ES-I3 (cell line): ENCODE data around the gene GRIN2A.
"Not testable (repeated sequence)": the region's sequence is repeated elsewhere in the genome, so short reads cannot be mapped to it uniquely, and the experiment has no call there.

Source experiments
- H3K36me3 ChIP-seq: 2 replicates; pipeline ENCODE4 v1.6.1; 2013; ENCODE audit warnings: mild to moderate bottlenecking, low read length, control low read depth, moderate library complexity; ENCODE audit not compliant: insufficient read depth
- H3K4me1 ChIP-seq: 2 replicates; pipeline ENCODE4 v1.6.1; 2013; ENCODE audit warnings: mild to moderate bottlenecking, control low read depth, low read length; ENCODE audit not compliant: insufficient read depth
- H3K9ac ChIP-seq: 2 replicates; pipeline ENCODE4 v1.6.1; 2013; ENCODE audit warnings: low read depth, mild to moderate bottlenecking, low read length, moderate library complexity
- H3K9me3 ChIP-seq: 2 replicates; pipeline ENCODE4 v1.6.1; 2013; ENCODE audit warnings: mild to moderate bottlenecking, low read length, moderate library complexity; ENCODE audit not compliant: control insufficient read depth, insufficient read depth

The GRIN2A gene

DNA sequence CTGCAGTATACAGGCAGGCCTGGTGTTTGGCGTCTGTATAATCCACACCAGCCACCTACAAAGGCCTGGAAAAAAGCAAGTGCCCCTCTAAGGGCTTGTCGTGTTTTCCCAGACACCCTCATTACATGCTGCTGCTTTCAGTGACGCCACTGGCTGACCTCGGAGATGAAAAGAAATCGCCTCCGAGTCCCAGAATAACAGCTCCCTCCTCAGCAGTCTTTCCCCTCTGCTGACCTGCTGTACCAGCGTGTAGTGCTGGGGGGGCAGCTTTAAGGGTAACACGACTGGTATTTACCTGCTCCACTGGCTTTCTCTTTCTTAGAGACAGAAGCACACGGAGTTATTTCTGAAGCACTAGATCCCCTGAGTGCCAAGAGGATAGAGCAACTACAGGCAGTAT, 296.8 kb downstream of the GRIN2A start:
- Histone ChIP-seq H3K36me3 (no peaks in the 10 kb centered on the region), H3K9me3 (no peaks in the 10 kb centered on the region), H3K9ac (no peak overlapping the region), H3K4me1 (peaks cover 5% of the 10 kb centered on the region; the same call in 1 of the 2 replicates)

DNA sequence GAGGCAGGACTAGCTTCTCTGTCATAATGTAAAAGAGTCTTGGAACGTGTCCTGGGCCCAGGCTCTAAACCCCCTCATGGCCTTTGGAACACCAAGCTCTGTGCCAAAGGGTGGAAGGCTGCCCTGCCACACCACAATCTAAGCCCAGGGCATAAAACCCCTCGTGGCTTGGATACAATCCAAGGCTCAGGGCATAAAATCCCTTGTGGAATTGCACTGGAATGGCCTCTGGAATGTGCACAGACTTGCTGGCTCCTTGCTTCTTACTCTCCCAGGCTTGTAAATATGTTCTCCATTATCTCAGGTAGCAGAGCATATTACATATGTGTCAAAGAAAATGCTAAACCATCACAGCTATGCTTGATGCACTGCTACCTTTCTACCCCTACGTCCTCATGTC, 306.2 kb downstream of the GRIN2A start:
- H3K9me3 ChIP-seq, H3K4me1 ChIP-seq, H3K36me3 ChIP-seq, H3K9ac ChIP-seq: not testable (repeated sequence)

DNA sequence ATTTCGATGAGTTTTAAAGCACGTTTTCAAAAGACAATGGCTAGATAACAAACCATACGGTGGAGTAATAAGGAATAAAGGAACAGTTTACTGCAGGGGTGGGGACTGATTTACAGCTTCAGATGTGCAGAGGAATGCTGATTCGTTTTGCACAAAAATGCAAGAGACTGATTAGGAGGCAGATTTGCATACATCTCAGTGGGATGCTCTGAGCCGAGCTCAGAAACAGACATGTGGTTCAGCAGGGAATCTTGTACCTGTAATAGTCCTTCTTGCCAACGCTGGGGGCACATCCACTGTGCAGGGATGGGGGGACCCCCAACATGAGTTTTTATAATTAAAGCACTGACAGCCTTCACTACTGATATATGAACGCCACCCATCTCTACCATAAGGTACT, 308.0 kb downstream of the GRIN2A start:
- Histone ChIP-seq H3K9ac (no peak overlapping the region), H3K4me1 (peaks cover 6% of the 10 kb centered on the region; the same call in 1 of the 2 replicates), H3K9me3 (no peaks in the 10 kb centered on the region), H3K36me3 (no peaks in the 10 kb centered on the region)

DNA sequence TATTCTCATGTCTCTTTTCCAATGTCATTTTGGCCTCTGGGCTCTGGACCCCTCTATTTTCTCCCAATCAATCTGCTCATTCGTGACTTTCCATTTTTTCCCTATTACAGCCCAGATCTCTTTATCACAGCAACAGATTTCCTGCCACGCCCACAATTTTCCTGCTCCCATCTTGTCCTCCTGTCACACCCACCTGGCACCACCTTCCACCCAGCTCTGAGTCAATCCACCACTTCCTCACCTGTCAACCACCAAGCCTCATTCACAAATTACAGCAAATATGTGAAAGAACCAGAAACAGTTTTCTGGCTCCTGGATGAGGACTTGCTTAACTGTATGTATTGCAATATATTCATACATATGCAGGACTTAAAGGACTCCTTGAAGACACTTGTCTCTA, 311.3 kb downstream of the GRIN2A start:
- Histone ChIP-seq H3K9me3 (no peaks in the 10 kb centered on the region), H3K9ac (no peak overlapping the region), H3K4me1 (peaks cover 6% of the 10 kb centered on the region; the same call in 1 of the 2 replicates), H3K36me3 (no peaks in the 10 kb centered on the region)

DNA sequence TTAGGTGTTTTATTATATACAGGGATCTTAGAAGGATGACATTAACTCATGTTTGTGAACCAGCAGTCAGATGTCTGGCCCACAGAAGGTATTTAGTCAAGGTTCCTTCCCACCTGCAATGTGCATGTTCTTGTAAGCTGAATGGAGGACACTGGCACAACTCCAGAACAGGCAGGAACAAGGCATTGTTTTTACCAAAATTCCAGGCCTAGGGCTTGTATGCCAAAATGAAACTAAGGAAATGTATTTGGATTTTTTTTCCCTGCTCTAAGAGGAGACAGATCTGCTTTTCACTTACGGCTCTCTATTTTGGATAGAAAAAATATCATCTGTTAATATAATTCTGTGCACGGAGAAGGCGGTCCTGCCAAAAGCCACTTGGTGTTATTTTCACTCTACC, 312.5 kb downstream of the GRIN2A start:
- peaks cover 6% of the 10 kb centered on the region; the same call in 1 of the 2 replicates for H3K4me1 ChIP-seq
- no peaks in the 10 kb centered on the region for H3K36me3 ChIP-seq
- H3K9me3 ChIP-seq: no peaks in the 10 kb centered on the region
- no peak overlapping the region for H3K9ac ChIP-seq

DNA sequence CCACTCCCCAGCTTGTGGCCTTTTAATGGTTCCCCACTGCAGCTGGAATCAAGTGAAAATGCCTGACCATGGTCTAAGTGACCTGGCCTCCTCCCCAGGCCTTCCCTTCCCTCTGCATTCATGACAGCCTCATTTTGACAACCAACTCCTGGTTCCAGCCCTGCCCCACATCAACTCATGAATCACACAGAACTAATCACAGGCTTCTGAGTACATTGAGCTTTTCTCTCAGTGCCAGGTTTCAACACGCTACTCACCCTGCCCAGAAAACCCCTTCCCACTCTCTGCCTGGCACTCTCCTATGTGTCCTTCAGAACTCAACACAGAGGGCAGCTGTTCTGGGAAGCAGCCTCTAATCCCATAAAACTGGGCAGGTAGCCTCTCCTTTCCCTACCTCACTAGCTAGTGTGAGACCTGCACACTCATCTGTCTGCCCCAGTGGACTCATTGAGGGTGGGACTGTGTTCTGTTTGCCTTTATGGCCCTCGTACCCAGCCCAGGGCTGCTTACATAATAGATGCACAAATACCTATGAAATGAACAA, 313.6 kb downstream of the GRIN2A start:
- H3K4me1 ChIP-seq: no peaks in the 10 kb centered on the region; the same call in 1 of the 2 replicates
- H3K36me3 ChIP-seq: no peaks in the 10 kb centered on the region
- no peak overlapping the region for H3K9ac ChIP-seq
- H3K9me3 ChIP-seq: no peaks in the 10 kb centered on the region

DNA sequence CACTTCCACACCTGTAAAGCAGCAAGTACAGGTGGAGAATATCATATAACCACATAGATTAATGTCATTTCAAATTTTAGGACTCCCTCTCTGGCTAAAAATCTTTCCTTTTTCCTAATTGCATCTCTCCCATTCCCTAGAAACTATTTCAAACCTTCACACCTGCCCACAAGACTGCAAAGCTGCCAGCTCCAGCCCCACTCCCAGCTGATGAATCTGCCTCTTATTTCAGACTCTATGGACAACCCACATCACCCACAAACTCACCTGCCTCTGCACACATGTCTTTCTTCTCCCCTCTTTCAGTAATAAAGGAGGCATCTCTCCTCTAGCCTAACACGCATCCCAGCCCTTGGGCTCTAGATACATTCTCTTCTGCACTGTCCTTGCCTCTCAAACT, 315.1 kb downstream of the GRIN2A start:
- no peaks in the 10 kb centered on the region for H3K4me1 ChIP-seq
- no peak overlapping the region for H3K9ac ChIP-seq
- H3K9me3 ChIP-seq: no peaks in the 10 kb centered on the region
- H3K36me3 ChIP-seq: no peaks in the 10 kb centered on the region

DNA sequence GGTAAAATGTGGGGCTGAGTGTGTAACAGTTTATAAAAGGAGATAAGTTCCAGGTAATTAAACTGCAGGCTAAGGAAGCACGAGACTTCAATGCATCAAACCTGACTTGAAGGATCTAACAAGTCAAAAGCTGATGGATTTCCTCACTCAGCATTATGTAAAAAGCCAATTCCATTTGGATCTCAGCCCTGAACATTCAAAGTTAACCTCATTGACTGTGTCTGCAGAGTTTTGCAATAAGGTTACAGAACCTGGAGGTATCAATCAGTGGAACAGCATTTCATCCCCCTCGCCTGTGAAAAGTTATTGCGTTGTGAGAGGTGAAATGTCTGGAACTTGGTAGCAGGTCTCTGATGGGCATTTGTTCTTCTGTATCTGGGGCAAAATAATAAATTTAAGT, 317.8 kb downstream of the GRIN2A start:
- Histone ChIP-seq H3K36me3 (no peaks in the 10 kb centered on the region), H3K9ac (no peak overlapping the region), H3K9me3 (no peaks in the 10 kb centered on the region), H3K4me1 (no peaks in the 10 kb centered on the region)

DNA sequence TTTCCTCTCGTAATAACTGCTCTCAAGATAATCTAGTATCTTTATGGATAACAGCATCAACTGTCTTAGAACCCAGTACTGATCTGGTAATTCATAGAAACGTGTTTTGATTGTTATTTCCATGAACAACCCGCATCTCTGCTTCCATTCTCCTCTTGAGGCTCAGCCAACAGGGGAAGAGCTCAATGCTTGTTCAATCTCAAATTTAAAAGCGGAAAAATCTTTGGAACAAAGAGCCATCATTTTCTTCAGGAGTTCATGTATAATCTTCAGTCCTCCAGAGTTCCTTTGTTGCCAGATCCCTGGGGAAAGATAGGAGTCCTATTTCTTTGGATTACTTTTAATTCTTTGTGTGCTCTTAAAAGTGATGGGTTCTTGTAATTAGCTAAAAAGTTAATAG, 319.9 kb downstream of the GRIN2A start:
- Histone ChIP-seq H3K9ac (no peak overlapping the region), H3K36me3 (no peaks in the 10 kb centered on the region), H3K4me1 (no peaks in the 10 kb centered on the region), H3K9me3 (no peaks in the 10 kb centered on the region)

DNA sequence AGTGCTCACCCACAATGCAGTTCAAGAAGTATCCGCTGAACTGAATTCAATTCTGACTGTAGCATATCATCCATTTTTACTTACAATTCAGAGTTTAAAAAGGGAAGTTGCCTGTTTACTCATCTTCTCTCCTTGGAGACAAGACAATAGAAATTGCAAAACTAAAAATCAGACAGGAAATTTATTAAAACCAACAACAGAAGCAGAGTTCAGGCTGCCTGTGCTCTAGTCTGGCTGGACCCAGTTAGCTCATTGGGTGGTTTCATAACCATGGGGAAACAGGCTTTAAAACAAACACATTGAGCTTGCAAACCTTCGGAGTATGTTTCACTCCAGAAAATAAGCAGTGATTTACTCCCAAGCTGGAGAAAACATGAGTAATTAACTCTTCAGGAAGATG, 321.4 kb downstream of the GRIN2A start:
- no peaks in the 10 kb centered on the region for H3K36me3 ChIP-seq
- no peaks in the 10 kb centered on the region for H3K4me1 ChIP-seq
- no peak overlapping the region for H3K9ac ChIP-seq
- H3K9me3 ChIP-seq: no peaks in the 10 kb centered on the region

DNA sequence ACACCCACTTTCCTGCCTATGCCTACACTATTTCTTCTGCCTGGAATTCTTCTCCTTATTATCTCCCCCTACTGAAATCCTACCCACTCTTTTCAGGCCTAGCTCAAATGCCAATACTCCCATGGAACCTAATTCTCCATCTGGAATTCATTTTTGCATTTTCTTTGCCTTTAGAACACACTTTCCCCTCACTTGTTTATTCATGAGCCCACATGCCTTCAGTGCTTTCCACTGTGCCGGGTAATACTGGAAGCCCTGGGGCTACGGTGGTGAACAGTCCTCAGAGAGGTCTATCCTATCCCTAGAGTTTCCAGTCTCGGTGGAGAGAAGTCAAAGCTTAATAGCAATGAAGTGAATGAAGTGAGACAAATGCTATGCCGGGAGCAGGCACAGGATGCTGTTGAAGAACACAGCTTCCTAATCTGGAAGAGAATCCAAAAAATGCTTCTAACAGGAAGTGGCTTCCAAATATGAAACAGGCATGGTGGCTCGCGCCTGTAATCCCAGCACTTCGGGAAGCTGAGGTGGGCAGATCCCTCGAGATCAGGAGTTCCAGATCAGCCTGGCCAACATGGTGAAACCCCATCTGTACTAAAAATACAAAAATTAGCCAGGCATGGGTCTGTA, 322.4 kb downstream of the GRIN2A start:
- H3K9ac ChIP-seq: no peak overlapping the region
- H3K4me1 ChIP-seq: no peaks in the 10 kb centered on the region
- no peaks in the 10 kb centered on the region for H3K9me3 ChIP-seq
- H3K36me3 ChIP-seq: no peaks in the 10 kb centered on the region

DNA sequence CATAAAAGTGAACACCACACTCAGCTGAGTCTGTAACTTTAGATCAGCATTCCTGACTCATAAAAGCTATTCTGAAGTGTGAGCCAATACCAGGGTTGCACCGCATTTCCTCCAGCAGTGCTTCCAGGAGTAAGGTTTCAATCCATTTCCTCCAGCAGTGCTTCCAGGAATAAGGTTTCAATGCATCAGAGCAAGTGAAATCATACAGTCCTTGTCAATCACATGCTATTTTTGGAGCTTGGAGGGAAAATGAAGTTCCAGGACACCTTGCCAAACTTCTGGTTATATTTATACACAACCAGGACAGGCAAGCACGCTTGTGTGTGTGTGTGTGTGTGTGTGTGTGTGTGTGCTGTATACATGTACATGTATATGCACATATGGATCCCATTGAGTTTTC, 327.6 kb downstream of the GRIN2A start:
- Histone ChIP-seq H3K4me1 (no peaks in the 10 kb centered on the region), H3K9me3 (no peaks in the 10 kb centered on the region), H3K36me3 (no peaks in the 10 kb centered on the region), H3K9ac (no peak overlapping the region)

DNA sequence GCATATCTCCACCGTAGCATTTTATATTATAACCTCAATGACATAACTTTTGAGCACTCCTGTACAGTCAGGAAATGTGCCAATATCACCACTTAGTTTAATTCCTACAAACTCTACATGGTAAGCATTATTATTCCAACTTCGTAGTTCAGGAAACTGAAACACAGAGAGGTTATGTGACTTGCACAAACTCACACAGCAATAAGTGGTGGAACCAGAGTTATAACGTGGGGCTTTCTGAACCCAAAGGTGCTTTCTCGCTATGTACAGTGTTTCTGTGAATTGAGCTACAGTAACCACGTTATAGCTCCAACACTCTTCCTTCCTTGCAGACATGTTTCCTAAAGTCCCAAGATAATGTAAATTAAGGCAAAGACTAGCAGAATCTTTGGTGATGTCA, 330.2 kb downstream of the GRIN2A start:
- Histone ChIP-seq H3K9ac (no peak overlapping the region), H3K36me3 (no peaks in the 10 kb centered on the region), H3K9me3 (no peaks in the 10 kb centered on the region), H3K4me1 (no peaks in the 10 kb centered on the region)

DNA sequence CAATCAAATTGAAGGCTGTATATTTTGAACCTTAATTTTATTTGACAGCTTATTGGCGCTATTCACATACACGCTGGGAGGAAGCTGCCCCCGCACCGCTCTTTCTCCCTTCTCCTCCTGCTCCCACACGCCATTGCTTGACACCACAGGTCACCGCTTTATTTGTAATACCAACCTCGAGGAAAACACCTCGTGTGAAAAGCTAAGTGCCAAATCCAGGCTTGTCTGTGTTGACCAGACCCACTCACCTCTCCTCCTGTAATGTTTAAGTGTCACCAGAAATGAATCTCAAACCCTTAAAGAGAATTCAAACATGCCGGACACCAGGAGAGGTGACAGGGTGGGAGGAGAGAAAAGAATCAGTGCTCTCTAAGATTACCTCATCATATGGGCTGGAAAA, 331.4 kb downstream of the GRIN2A start:
- Histone ChIP-seq H3K9ac (no peak overlapping the region), H3K4me1 (no peaks in the 10 kb centered on the region), H3K36me3 (no peaks in the 10 kb centered on the region), H3K9me3 (no peaks in the 10 kb centered on the region)

DNA sequence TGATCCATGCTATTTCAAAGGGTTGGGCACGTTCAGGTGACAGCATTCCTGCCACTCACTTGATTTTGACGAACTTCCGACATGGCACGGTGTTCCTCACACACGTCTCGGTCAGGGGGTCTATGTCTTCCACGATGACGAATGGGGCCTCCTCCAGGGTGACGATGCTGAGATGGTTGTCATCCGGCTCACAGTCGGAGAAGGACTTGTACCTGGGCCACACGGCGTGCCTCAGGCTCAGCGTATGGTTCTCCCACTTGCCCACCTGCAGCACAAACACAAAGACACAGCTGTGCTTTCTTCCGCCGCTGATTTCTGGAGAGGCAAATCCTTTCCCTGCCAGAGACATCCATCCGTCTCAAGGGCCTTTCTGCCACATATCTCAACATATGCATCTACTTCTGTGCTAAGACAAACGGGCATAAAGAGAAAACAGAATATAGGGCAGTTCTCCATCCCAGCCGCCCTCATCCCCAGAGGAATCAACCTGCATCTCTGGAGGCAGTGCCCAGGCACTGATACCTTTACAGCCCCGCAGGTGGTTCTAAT, 332.5 kb downstream of the GRIN2A start:
- Histone ChIP-seq H3K9ac (no peak overlapping the region), H3K4me1 (no peaks in the 10 kb centered on the region)

More for the DNA sequence above, 332.5 kb downstream of the GRIN2A start:
- no peaks in the 10 kb centered on the region for H3K36me3 ChIP-seq
- H3K9me3 ChIP-seq: no peaks in the 10 kb centered on the region
